ENCODE results near the gene CDK5RAP3. TPM values are rescaled to one million over a fixed set of nuclear protein-coding genes. Genes with fewer than 3 reads are reported as not detected.

CDK5RAP3 gene
- total and polyA plus RNA-seq, 2 of the 13 experiments (the other 11 are each of a cell fraction or from before 2014, with no cell fraction given): 128 to 154 TPM

DNA sequence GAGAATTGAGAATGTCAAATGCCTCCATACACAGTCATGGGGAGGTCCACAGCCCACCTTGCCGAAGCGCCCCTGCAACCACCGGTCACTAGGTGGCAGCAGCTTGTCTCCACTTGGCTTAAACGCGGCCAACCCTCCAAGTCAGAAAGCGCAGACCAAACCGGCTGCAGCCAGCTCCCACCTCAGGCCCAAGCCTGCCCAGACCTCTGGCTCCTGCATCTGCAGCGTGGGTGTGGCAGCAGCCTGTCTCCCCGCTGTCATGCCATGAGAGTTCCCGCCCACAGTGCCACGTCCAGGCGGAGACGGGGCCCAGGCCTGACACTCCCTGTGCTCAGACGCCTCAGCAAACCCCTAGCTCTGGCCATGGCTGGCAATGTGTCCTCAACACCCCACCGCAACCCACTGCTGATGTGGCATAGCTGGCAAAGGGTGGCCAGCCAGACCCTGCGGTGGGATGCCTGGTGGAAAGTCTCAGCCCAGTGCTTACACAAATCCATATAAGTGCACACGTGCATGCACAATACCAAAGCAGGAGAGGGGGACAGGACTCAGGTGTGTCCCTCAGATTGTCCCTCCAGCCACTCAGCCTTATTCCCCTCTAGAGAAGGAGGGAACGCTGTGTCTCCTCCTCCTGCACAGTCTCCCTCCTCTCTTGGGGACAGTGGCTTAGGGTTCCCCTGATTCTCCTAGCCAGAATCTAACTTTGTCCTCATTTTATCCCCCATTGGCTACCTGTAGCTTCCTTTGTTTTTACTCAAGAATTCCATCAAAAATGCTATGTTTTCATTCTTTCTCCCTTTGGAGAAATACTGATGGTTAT lies 55.8 kb downstream of the CDK5RAP3 start (continued):
- TF ChIP-seq, protein P1, sequence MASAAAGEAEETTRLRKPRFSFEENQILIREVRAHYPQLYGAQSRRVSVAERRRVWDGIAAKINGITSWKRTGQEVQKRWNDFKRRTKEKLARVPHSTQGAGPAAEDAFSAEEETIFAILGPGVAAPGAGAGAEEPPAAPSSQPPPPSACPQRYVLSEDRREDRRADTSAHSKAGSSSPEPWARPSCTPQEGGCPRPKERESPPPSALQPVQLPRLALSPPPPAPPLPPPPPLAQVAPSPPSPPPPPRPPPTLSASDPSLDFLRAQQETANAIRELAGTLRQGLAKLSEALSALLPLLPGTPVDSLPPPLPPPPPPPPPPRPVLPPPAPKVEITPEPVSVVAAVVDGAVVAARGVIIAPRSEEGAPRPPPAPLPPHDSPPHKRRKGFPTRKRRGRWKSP (CRISPR knock-in tag; IDR thresholded peaks at IDR 0.05): no peak
- TF ChIP-seq CBFB (CRISPR knock-in tag; IDR thresholded peaks at IDR 0.05): peak; percentile 75; the same call in 1 of the 2 replicates
- no peak for TF ChIP-seq ZNF780A (CRISPR knock-in tag; IDR thresholded peaks at IDR 0.05)
- no peak for TF ChIP-seq GTF2F1 (IDR thresholded peaks at IDR 0.05; ENCODE audit: low read length)
- no peak for TF ChIP-seq MED8 (CRISPR knock-in tag; IDR thresholded peaks at IDR 0.05; ENCODE audit: insufficient replicate concordance)
- TF ChIP-seq MYNN (CRISPR knock-in tag; IDR thresholded peaks at IDR 0.05; ENCODE audit: low read depth): no peak
- no peak for TF ChIP-seq MBNL3 (CRISPR knock-in tag; conservative IDR thresholded peaks at IDR 0.05)
- TF ChIP-seq ZNF121 (CRISPR knock-in tag; IDR thresholded peaks at IDR 0.05): 0 out of 2 replicates have a peak, but pooled peaks have one; percentile 35
- TF ChIP-seq CBX5 (CRISPR knock-in tag; IDR thresholded peaks at IDR 0.05; ENCODE audit: borderline replicate concordance): no peak
- TF ChIP-seq ATF4 (CRISPR knock-in tag; IDR thresholded peaks at IDR 0.05): no peak
- peak; percentile 43; the same call in 1 of the 2 replicates for TF ChIP-seq MXD4 (CRISPR knock-in tag; IDR thresholded peaks at IDR 0.05)
- TF ChIP-seq FOSL2 (CRISPR knock-in tag; IDR thresholded peaks at IDR 0.05): no peak
- no peak for TF ChIP-seq IKZF1 (IDR thresholded peaks at IDR 0.05)
- TF ChIP-seq WIZ (CRISPR knock-in tag; IDR thresholded peaks at IDR 0.05): no peak
- no peak for TF ChIP-seq GLMP (CRISPR knock-in tag; IDR thresholded peaks at IDR 0.05; ENCODE audit: borderline replicate concordance)
- no peak for TF ChIP-seq ZNF20 (CRISPR knock-in tag; IDR thresholded peaks at IDR 0.05)
- no peak for TF ChIP-seq ZNF281 (CRISPR knock-in tag; IDR thresholded peaks at IDR 0.05; ENCODE audit: borderline replicate concordance)
- no peak for TF ChIP-seq ZNF724P (CRISPR knock-in tag; IDR thresholded peaks at IDR 0.05; ENCODE audit: borderline replicate concordance)
- TF ChIP-seq ZNF607 (CRISPR knock-in tag; IDR thresholded peaks at IDR 0.05; ENCODE audit: borderline replicate concordance): no peak; the same call in 1 of the 2 replicates
- TF ChIP-seq HES4 (CRISPR knock-in tag; IDR thresholded peaks at IDR 0.05; ENCODE audit: borderline replicate concordance): no peak
- TF ChIP-seq ZNF33A (CRISPR knock-in tag; IDR thresholded peaks at IDR 0.05; ENCODE audit: borderline replicate concordance): no peak
- no peak for TF ChIP-seq TBX3 (IDR thresholded peaks at IDR 0.05; ENCODE audit: borderline replicate concordance)
- no peak for TF ChIP-seq NFIB (CRISPR knock-in tag; IDR thresholded peaks at IDR 0.05; ENCODE audit: borderline replicate concordance)
- no peak for TF ChIP-seq ZNF749 (CRISPR knock-in tag; IDR thresholded peaks at IDR 0.05; ENCODE audit: borderline replicate concordance)
- no peak for TF ChIP-seq ZKSCAN5 (CRISPR knock-in tag; IDR thresholded peaks at IDR 0.05)
